Liver (tissue), 9 donors: Measurements from ENCODE around the gene CCNL1. TPM values are rescaled to one million over a fixed set of nuclear protein-coding genes. Genes with fewer than 3 reads are reported as not detected.

Experiments used
- DNase-seq: peaks from one replicate; pipeline ENCODE4 v3.0.0-alpha.2; 2017; ENCODE audit warnings: low spot score
- H3K27ac ChIP-seq, 2 donors: one replicate each; pipeline ENCODE4 v1.7.0; 2013; ENCODE audit warnings: inconsistent platforms in 2 of 2, low read length in 2 of 2, control low read depth in 1 of 2, low read depth in 1 of 2, mild to moderate bottlenecking in 1 of 2
- H3K27me3 ChIP-seq, 4 donors: one replicate each; pipeline versions ENCODE4 v1.6.1 to v1.7.0; 2013; ENCODE audit warnings: low read length in 3 of 4, inconsistent platforms in 1 of 4, mild to moderate bottlenecking in 1 of 4, moderate library complexity in 1 of 4; ENCODE audit not compliant: control insufficient read depth in 4 of 4, insufficient read depth in 4 of 4
- H3K36me3 ChIP-seq, 4 donors: one replicate each; pipeline versions ENCODE4 v1.6.1 to v1.7.0; 2013; ENCODE audit warnings: low read length in 3 of 4, mild to moderate bottlenecking in 3 of 4, low read depth in 1 of 4, moderate library complexity in 1 of 4; ENCODE audit not compliant: control insufficient read depth in 4 of 4, insufficient read depth in 3 of 4
- H3K4me1 ChIP-seq, 4 donors: one replicate each; pipeline versions ENCODE4 v1.6.1 to v1.7.0; 2013; ENCODE audit warnings: low read length in 3 of 4, mild to moderate bottlenecking in 3 of 4, moderate library complexity in 1 of 4; ENCODE audit not compliant: control insufficient read depth in 4 of 4, insufficient read depth in 4 of 4
- H3K4me3 ChIP-seq, 3 donors: one replicate each; pipeline versions ENCODE4 v1.6.1 to v1.7.0; 2013; ENCODE audit warnings: low read length in 3 of 3, control low read depth in 1 of 3, low read depth in 1 of 3, mild to moderate bottlenecking in 1 of 3
- H3K9ac ChIP-seq, 2 donors: one replicate each; pipeline ENCODE4 v1.7.0; 2013; ENCODE audit warnings: low read length in 2 of 2, mild to moderate bottlenecking in 2 of 2, moderate library complexity in 2 of 2, control low read depth in 1 of 2, low read depth in 1 of 2
- H3K9me3 ChIP-seq, 4 donors: one replicate each; pipeline versions ENCODE4 v1.6.1 to v1.7.0; 2013; ENCODE audit warnings: low read length in 3 of 4; ENCODE audit not compliant: control insufficient read depth in 4 of 4
- EGR1 ChIP-seq, 2 donors: IDR thresholded peaks; 2 replicates each; pipeline ENCODE4 v1.6.1; 2016 to 2018; ENCODE audit warnings: antibody characterized with exemption in 2 of 2, low read depth in 2 of 2
- FOXA1 ChIP-seq: IDR thresholded peaks from 2 replicates; pipeline ENCODE4 v1.6.1; 2016; ENCODE audit warnings: antibody characterized with exemption
- FOXA2 ChIP-seq: IDR thresholded peaks from 2 replicates; pipeline ENCODE4 v1.6.1; 2016; ENCODE audit warnings: antibody characterized with exemption
- HNF4A ChIP-seq, 2 donors: conservative IDR thresholded peaks; 2 replicates each; pipeline ENCODE4 v1.6.1; 2016; ENCODE audit warnings: antibody characterized with exemption in 2 of 2, mild to moderate bottlenecking in 2 of 2
- HNF4G ChIP-seq: IDR thresholded peaks from 2 replicates; pipeline ENCODE4 v1.6.1; 2016; ENCODE audit warnings: antibody characterized with exemption
- whole genome bisulfite sequencing: extraction: QIAGEN DNeasy Blood & Tissue Kit; methylation state at CpG from one replicate; pipeline ENCODE4 v1.1.7; 2013; 5-methylcytosine and 5-hydroxymethylcytosine counted together
- polyA plus RNA-seq, 2 donors: library from polyadenylated mRNA; stranded (reverse) in 1 of 2; unstranded in 1 of 2; fragments of 200-250 nt in 1 of 2; fragments of >200 nt in 1 of 2; fragmentation: Nextera tagmentation in 1 of 2; extraction: Ambion mirVana in 1 of 2; gene quantifications; one replicate each; pipeline versions ENCODE4 v1.2.1 to v1.2.3, GENCODE V29; 2013 to 2015
- total RNA-seq, 2 donors: library from RNA; depleted of rRNA; stranded (reverse); fragments of >200 nt; gene quantifications; one replicate each; pipeline ENCODE4 v1.2.3, GENCODE V29; 2014
- TF ChIP-seq, protein P1 (sequence below): IDR thresholded peaks from 2 replicates; pipeline ENCODE4 v1.6.1; 2016; ENCODE audit warnings: antibody characterized with exemption
- TF ChIP-seq, protein P2 (sequence below): fragments of 150-350 bp; IDR thresholded peaks from 2 replicates; pipeline ENCODE4 v1.5.1; 2017; ENCODE audit warnings: improper control_type of control experiment, low read depth, low read length; ENCODE audit not compliant: missing input control
- TF ChIP-seq, protein P3 (sequence below): IDR thresholded peaks from 2 replicates; pipeline ENCODE4 v1.6.1; 2016; ENCODE audit warnings: antibody characterized with exemption, mild to moderate bottlenecking
- TF ChIP-seq, protein P4 (sequence below): IDR thresholded peaks from 2 replicates; pipeline ENCODE4 v1.6.1; 2016; ENCODE audit warnings: antibody characterized with exemption
- donor health status: healthy.
- donor health status: healthy.
- donor health status: healthy.
- donor health status: healthy.
- donor health status: healthy.

Gene CCNL1
- total and polyA plus RNA-seq, 4 donors: 22.7 to 163 (median 95.0) TPM

DNA sequence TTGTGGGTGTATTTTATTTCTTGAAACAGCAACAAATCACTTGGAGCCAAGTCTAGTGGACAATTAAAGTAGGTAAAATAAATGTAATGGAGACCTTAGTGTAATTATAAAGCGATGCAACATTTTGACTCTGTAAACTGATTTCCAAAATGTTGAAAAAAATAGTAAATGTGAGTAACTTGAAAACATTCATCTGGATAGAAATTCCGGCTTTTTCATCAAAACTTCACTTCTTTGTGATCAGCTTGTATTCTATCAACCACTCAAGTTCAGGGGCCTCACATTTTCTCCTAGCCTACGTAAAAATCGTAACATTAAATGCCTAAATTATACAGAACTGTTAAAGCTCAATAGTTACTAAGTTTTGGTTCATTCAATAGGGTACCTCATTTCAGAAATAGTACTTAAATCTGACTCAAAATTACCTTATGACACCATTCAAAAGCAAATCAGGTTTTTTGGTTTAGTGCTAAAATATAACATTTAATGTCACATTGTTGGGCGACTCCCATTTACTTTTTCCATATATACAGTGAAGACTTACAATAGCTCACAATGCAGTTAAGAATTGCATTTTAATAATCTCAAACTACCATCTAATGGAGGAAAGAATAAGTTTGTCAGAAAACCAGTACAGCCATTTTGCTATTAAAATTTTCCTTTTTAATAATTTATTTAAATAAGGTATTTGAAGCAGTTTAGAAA is 12.7 kb downstream of the CCNL1 start:
- H3K4me3 ChIP-seq: no peak overlapping the region
- TF ChIP-seq FOXA1 (no peak), EGR1 (IDR thresholded peaks at IDR 0.05; ENCODE audit: low read depth in 2 of 2) (no peak), FOXA2 (no peak), HNF4A (conservative IDR thresholded peaks at IDR 0.05) (no peak)
- TF ChIP-seq, protein P1, sequence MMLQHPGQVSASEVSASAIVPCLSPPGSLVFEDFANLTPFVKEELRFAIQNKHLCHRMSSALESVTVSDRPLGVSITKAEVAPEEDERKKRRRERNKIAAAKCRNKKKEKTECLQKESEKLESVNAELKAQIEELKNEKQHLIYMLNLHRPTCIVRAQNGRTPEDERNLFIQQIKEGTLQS: no peak
- TF ChIP-seq, protein P2, sequence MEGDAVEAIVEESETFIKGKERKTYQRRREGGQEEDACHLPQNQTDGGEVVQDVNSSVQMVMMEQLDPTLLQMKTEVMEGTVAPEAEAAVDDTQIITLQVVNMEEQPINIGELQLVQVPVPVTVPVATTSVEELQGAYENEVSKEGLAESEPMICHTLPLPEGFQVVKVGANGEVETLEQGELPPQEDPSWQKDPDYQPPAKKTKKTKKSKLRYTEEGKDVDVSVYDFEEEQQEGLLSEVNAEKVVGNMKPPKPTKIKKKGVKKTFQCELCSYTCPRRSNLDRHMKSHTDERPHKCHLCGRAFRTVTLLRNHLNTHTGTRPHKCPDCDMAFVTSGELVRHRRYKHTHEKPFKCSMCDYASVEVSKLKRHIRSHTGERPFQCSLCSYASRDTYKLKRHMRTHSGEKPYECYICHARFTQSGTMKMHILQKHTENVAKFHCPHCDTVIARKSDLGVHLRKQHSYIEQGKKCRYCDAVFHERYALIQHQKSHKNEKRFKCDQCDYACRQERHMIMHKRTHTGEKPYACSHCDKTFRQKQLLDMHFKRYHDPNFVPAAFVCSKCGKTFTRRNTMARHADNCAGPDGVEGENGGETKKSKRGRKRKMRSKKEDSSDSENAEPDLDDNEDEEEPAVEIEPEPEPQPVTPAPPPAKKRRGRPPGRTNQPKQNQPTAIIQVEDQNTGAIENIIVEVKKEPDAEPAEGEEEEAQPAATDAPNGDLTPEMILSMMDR: no peak
- TF ChIP-seq, protein P3, sequence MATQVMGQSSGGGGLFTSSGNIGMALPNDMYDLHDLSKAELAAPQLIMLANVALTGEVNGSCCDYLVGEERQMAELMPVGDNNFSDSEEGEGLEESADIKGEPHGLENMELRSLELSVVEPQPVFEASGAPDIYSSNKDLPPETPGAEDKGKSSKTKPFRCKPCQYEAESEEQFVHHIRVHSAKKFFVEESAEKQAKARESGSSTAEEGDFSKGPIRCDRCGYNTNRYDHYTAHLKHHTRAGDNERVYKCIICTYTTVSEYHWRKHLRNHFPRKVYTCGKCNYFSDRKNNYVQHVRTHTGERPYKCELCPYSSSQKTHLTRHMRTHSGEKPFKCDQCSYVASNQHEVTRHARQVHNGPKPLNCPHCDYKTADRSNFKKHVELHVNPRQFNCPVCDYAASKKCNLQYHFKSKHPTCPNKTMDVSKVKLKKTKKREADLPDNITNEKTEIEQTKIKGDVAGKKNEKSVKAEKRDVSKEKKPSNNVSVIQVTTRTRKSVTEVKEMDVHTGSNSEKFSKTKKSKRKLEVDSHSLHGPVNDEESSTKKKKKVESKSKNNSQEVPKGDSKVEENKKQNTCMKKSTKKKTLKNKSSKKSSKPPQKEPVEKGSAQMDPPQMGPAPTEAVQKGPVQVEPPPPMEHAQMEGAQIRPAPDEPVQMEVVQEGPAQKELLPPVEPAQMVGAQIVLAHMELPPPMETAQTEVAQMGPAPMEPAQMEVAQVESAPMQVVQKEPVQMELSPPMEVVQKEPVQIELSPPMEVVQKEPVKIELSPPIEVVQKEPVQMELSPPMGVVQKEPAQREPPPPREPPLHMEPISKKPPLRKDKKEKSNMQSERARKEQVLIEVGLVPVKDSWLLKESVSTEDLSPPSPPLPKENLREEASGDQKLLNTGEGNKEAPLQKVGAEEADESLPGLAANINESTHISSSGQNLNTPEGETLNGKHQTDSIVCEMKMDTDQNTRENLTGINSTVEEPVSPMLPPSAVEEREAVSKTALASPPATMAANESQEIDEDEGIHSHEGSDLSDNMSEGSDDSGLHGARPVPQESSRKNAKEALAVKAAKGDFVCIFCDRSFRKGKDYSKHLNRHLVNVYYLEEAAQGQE: no peak
- no peaks in the 10 kb centered on the region for H3K4me1 ChIP-seq
- H3K27me3 ChIP-seq: no peaks in the 10 kb centered on the region
- no peak for DNase-seq
- 95% methylated on average over 5 of the region's 5 CpGs for WGBS
- no peaks in the 10 kb centered on the region for H3K9me3 ChIP-seq
- H3K36me3 ChIP-seq: peaks cover 13 to 93% (median 77%) of the 10 kb centered on the region in 4 donors
- no peak overlapping the region for H3K9ac ChIP-seq
- no peak overlapping the region for H3K27ac ChIP-seq

DNA sequence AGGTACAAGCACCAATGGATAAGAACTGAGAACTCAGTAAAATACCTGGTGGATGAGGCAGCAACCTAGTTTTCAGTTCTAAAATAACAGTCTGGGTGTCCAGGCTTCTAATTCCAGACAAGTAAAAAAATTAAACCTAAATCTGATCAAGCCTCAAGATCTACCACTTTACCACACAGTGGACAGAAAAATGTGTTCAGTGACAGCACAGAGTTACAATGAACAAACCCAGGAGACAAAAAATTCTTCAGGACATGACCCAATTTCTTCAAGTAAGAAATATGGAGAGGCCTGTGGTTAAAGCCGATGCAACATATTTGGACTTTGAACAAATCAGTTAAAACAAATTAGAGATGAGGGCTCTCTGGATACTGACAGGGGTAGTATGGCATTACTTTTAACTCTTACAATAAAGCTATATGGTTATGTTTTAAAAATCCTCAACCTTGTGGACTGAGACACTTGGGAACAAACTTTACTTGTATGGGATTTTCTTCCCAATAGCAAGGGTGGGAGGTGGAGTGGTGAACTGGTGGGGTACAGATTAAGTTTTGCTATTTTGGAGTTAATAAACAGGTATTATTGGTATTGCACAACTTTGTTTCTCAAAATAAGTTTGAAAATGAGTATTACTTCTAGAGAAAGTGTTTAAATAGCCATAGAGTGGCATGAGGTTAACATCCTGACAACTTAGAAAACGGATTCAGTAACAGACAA is 14.2 kb downstream of the CCNL1 start:
- no peaks in the 10 kb centered on the region for H3K9me3 ChIP-seq
- H3K4me3 ChIP-seq: no peak overlapping the region
- 68% methylated on average over 2 of the region's 2 CpGs for WGBS
- no peaks in the 10 kb centered on the region for H3K4me1 ChIP-seq
- H3K27ac ChIP-seq: no peak overlapping the region
- H3K36me3 ChIP-seq: peaks cover 10 to 86% (median 65%) of the 10 kb centered on the region in 4 donors
- DNase-seq: no peak
- peak; percentile 10 for TF ChIP-seq HNF4G
- peak in 1 of 2 donors; percentile 19 for TF ChIP-seq HNF4A (conservative IDR thresholded peaks at IDR 0.05)
- TF ChIP-seq, protein P4, sequence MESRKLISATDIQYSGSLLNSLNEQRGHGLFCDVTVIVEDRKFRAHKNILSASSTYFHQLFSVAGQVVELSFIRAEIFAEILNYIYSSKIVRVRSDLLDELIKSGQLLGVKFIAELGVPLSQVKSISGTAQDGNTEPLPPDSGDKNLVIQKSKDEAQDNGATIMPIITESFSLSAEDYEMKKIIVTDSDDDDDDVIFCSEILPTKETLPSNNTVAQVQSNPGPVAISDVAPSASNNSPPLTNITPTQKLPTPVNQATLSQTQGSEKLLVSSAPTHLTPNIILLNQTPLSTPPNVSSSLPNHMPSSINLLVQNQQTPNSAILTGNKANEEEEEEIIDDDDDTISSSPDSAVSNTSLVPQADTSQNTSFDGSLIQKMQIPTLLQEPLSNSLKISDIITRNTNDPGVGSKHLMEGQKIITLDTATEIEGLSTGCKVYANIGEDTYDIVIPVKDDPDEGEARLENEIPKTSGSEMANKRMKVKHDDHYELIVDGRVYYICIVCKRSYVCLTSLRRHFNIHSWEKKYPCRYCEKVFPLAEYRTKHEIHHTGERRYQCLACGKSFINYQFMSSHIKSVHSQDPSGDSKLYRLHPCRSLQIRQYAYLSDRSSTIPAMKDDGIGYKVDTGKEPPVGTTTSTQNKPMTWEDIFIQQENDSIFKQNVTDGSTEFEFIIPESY: no peak
- no peaks in the 10 kb centered on the region for H3K27me3 ChIP-seq
- H3K9ac ChIP-seq: no peak overlapping the region
